NT2/D1 (cell line): Measurements from ENCODE around the gene CUEDC1.

Experiments used
- SUZ12 ChIP-seq: IDR thresholded peaks from 2 replicates; pipeline ENCODE4 v1.6.1; 2011; ENCODE audit not compliant: insufficient read length, insufficient read depth; ENCODE audit errors: extremely low read depth
- ZNF274 ChIP-seq: IDR thresholded peaks from 2 replicates; pipeline ENCODE4 v1.6.1; 2011; ENCODE audit warnings: mild to moderate bottlenecking, low read depth, low read length

GRCh38 chr17:57935833-57936807 lies 19.1 kb downstream of the CUEDC1 start:
- TF ChIP-seq ZNF274 (no peak), SUZ12 (no peak)
